ENCODE data around the gene TNFRSF13B.
"Not testable (repeated sequence)": the region's sequence is repeated elsewhere in the genome, so short reads cannot be mapped to it uniquely, and the experiment has no call there.

TNFRSF13B gene

DNA sequence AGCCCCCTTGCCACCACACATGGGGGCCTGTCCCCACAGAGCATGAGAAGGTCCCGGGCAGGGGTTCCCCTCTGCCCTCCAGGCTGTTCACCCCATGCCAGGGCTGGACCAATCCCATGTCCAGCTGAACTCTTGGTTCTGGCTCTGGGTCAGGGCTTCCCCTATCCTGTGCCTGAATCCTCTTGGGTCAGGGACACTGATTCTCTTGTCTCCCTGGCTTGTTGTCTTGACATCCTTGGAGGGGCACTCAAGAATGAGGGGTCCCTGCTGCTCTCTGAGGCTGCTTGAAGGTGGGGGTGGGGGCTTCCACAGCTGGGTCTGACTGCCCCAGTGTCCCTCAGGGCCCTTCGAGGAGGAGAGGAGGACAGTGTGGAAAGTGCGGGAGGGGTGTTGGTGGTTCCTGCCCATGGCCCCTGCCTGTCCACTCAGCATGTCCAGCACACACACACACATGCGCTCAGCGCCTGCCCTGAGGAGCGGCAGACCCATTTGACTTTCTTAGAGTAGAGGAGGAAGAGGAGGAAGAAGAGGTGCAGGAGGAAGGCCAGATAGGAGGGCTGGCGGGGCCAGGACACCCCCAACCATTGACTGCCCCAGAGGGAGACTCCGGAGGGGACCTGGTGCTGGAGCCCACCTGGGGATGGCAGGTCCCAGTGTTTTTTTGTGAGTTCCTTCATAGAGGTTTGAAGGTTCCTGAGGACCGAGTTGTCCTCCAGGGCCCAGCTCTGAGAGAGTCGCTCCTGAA is 47.0 kb downstream of the TNFRSF13B start:
- no peak for DNase-seq

GRCh38 chr17:16923904-16924695 is 47.8 kb downstream of the TNFRSF13B start:
- no peak for DNase-seq

DNA sequence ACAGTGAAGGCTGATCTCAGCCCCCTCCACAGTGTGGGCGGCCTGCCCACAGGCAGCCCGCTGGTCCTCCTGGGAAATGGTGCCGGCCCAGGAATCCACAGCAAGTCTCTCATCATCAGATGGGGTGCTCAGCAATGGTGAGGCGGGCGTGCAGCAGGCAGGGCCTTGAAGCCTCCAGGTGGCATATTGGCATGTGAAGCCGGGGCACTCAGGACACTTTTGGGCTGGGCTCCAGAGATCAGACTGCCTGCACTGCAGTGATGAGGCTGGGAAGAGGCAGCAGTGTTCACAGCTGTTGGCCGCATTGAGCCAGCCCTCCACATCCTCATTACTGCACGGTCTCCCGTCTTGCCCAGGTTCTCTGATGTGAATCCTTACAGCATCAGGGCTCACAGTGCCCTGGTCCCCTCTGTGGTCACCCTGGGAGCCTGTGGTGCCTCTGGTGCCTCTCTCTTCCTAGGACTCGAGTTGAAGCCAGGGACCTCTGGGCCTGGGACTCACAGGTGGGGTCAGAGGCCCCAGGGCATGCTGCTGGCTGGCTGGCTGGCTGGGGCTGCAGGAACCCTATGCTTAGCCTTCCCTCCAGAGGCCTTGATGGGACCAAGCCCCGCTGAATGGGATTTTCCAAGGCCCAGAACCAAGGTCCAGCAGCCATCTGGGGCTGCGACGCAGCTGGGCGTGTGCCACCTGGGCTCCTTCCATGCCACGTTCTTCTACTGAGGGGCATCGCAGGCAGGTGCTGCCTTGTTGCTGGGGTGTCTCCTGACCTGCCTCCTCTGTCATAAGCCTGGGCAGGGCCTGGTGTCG is 48.6 kb downstream of the TNFRSF13B start:
- DNase-seq: no peak

DNA sequence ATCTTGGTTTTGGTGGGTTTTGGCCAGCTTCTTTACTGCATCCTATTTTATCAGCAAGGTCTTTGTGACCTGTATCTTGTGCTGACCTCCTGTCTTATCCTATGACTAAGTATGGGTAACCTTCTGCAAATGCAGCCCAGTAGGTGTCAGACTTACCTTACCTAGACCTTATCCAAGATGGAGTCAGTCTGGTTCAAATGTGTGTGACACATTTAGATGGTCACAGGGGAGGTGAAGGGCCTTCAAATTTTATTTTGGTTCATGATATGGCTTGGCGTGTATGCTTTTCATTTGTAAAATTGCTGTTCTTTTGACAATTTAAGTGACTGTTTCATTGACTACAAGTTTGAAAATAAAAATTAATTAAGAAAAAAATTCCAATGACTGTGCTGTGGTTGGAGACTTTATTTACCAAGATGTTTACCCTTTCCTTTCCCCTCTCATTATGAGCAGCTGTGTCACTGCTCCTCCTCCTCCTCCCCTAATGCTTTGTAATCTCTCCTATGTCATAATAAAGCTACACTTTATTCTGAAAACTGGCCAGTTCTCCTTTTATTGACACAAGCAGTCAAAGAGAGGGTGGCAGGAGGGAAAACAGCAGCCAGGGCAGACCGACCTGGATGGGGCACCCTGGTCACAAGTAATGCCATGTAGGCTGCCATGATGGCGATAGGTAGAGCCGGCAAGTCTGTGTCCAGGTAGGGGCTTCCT is 49.4 kb downstream of the TNFRSF13B start:
- peak; percentile 25 for DNase-seq

- not testable (repeated sequence) for DNase-seq
These were observed 50.5 kb downstream of the TNFRSF13B start for GRCh38 chr17:16921451-16921850.

- DNase-seq: no peak
These were observed 51.3 kb downstream of the TNFRSF13B start for GRCh38 chr17:16920628-16921020.

DNA sequence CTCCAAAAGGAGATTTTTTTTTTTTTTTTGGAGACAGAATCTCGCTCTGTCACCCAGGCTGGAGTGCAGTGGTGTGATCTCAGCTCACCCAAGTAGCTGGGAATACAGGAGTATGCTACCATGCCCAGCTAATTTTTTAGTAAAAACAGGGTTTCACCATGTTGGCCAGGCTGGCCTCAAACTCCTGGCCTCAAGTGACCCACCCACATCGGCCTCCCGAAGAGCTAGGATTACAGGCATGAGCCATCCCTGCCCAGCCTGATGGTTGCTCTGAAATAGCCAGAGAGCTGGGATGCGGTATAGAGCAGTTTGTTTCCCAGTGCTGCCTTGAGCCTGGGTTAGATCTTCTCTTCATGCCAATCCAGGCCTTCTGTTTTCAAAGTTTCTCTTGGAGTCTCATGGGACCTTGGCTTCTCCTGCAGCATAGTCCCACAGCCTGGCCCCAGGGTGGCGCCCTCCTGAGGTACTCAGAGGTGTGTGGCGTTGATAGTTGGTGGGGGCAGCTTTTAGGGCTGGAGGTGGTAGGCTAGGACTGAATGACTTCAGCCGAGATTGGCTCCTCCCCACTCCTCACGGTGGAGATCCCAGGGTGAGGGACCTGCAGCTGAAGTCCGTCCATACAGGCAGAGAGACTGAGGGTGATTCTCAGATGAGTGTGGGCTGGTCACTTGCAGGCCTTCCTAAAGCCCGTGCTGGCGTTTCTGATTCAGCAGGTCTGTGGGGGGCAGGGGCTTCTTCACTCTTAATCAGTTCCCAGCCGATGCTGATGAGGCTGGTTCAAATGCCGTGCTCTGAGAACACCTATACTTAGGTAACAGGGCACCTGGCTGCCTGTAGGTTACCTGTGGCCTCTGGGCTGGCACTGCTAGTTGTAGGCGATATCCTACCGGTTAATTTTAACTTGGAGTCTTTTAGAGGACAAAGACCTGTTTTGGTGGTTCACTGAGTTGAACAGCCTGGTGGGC is 52.0 kb downstream of the TNFRSF13B start:
- no peak for DNase-seq

DNA sequence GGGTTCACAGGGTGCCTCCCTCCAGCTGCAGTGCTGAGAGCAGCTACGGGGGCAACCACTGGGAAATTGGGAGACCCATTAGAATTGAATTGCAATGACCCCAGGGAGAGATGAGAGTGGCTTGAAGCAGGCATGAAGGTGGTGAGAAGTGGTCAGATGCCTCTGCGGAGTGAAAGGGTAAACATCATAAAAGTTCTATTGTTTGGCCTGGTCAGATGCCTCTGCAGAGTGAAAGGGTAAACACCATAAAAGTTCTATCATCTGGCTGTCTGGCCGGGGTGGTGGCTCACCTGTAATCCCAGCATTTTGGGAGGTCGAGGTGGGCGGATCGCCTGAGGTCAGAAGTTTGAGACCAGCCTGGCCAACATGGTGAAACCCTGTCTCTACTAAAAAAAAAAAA is 53.5 kb downstream of the TNFRSF13B start:
- no peak for DNase-seq

DNA sequence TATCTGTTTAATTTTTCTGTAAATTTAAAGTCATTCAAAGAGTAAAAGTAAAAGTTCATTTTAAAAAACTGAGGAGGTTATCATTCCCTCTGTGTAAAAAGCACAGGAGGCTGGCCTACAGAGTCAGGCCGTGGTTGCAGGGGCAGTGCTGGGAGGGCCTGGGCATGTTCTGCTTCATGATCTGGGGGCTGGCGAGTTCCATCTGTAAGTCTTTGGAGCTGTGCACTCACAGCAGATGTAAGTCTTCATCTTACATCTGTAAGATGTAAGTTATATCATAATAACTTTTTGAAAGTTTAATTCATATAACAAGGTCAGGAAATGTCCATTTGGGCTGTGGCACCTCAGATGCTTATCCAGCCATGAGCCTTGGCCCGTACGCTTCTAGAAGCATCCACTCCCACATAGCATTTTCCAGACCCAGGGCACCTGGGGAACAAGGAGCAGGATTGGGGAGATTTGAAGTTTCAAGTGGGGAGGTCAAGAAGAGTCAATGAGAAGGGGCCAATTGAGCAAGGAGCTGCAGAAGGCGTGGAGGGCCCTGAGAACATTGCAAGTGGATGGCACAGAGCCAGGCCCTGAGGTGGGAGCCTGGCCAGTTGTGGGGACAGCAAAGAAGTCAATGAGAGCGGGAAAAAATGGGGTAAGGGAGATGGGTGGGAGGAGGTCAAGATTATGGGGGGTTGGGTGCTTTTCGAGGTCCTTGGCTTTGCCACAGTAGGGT is 54.1 kb downstream of the TNFRSF13B start:
- no peak for DNase-seq

DNA sequence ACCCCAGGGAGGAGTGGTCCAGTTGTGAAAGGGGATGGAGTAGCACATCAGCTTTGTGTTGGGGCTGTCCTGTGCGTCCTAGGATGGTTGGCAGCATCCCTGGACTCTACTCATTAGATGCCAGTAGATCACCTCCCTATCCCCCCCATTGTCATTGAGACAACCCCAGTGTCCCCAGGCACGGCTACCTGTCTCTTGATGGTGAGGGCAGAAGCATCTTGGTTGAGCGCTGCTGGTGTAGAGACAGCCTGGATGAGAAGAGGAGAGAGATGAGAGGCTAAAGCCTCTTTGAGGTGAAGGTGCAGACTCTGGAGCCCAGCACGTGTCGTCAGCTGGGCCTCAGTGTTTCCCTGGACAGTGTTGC is 55.4 kb downstream of the TNFRSF13B start:
- DNase-seq: no peak

- DNase-seq: peak; percentile 66
These were observed 56.0 kb downstream of the TNFRSF13B start for GRCh38 chr17:16915752-16916556.

DNA sequence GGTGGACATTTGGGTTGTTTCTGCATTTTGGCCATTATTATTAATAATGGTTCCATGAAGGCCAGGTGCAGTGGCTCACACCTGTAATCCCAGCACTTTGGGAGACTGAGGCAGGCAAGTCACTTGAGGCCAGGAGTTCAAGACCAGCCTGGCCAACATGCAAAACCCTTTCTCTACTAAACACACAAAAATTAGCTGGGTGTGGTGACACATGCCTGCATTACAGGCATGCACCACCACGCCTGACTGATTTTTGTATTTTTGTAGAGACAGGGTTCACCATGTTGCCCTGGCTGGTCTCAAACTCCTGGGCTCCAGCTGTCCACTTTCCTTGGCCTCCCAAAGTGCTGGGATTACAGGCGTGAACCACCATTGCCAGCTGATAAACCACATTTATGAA is 58.5 kb downstream of the TNFRSF13B start:
- DNase-seq: no peak

DNA sequence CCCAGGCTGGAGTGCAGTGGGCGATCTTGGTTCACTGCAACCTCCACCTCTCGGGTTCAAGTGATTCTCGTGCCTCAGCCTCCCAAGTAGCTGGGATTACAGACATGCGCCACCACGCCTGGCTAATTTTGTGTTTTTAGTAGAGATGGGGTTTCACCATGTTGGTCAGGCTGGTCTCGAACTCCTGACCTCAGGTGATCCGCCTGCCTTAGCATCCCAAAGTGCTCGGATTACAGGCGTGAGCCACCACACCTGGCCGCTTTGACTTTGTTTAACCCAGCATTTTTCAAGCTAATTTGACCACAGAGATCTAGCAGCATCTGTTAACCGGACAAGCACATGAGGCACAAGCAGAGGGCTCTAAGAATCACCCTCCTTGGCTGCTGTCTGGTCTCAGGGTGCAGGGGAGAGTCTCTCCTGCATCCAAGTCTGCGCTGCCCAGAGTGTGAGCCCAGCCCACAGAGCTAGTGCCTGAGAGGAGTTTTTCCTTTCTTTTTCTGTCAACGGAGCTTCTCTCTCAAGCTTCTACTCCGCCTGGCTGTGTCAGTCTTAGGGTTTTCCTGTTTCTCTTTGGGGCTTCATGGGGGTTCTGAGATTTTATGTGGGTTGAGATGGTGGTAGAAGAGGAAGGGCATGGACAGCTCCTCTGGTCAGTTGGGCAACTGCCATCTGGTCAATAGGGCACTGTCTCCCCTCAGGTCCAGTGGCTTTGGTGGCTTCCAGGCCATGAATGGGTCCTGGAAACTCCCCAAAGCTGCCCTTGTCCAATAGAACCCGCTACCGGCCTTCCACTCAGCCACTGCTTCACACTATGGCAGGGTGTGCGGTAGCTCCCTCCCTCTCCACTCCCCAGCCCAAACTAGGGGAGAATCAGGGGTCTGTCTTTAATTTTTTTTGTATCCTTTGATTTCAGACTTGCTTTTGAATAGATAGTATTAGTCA is 59.6 kb downstream of the TNFRSF13B start:
- no peak for DNase-seq

DNA sequence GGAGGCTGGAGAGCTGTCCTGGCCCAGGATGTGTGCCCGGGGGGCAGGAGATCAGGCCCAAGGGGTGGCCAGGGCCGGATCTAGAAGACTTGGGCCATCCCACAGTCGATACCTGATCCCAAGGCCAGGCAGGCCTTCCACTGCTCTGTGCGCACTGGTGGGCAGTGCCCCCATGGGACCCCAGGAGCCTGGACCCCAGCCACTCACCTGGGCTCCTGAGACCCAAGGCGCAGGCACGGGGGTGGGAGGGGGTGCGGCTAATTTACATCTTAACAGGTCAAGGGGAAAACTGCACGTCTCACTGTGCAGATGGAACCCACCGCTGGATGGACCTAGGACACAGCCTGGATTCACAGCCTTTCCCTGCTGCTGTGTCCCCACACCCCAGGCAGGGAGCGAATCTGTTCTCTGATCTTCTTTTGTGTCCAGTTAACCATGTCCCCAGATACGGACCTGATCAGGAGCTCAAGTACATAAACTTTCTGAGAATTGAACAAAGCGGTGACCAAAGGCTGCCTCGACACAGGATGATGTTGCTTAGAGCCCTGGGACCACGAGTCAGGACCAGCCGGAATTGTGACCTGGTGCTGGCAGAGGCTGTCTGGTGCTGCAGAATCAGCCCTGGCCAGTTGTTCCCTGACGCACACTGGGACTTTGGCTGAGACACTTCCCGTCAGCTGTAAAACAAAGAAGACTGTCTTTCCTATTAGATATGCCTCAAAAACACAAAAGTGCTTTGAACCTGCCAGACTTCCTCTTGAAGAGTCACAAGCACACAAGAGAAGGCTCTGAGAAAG is 60.6 kb downstream of the TNFRSF13B start:
- no peak for DNase-seq

GRCh38 chr17:16910341-16910740 is 61.6 kb downstream of the TNFRSF13B start:
- no peak for DNase-seq

DNA sequence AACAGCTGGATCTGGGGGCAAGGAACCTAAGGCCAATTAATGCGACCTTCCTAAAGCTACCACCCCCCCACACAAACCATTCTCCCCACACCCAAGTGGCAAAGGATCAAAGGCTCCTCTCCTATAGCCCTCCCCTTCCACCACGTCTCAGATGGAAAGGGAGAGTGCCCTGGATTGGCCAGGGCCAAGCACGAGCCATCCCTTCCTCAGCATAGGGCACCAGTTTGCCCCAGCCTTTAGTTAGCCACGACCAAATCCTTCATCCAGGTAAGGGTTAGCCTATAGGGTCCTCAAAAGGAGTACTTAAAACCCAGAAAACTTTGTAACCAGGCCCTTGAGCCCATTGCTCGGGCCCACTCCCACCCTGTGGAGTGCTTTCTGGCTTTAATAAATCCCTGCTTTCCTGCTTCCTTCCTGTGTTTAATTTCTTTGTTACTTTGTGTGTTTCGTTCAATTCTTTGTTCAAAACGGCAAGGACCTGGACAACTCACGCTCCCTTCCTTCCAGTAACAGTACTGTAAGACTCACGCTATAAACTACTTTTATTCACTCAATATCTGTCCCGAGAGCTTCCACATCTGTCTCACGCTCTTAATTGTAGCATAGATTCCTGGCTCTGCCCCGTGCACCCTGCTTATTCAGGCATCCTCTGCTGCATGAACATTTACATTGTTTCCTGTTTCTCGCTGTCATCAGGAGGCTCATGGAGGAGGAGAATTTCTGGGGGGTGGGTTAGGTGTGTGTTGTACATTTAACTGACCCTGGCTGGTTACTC is 62.3 kb downstream of the TNFRSF13B start:
- DNase-seq: no peak

DNA sequence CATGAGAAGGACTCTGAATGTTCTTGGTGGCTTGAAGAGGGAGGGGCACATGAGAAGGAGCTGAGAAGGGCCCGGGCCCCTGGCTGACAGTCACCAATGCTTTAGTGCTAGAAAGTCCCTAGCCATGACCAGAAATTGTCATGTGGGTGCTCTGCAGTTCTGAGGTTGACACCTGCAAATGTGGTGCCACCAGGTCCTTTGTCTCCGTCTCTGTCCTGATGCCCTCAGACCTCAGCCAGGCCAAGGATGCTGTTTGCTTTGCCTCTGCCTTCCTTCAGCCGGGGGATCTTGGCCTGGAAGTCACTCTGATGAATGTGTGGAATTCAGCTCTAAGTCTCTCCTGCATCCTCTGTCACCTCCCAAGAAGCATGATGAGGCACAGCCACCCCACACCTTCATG is 63.6 kb downstream of the TNFRSF13B start:
- no peak for DNase-seq
